Brain microvascular endothelial cell (primary cell): Measurements from ENCODE around the gene EYS.

ENCODE experiments used
- DNase-seq: peaks from one replicate; pipeline ENCODE4 v3.0.0-alpha.2; 2020
- H3K27ac ChIP-seq: fragments of 250-450 bp; sonication (Bioruptor Pico); 2 replicates; pipeline ENCODE4 v1.5.1; 2020; ENCODE audit warnings: mild to moderate bottlenecking, moderate library complexity
- H3K27me3 ChIP-seq: fragments of 250-450 bp; sonication (Bioruptor Pico); replicated peaks from 2 replicates; pipeline ENCODE4 v1.5.1; 2020; ENCODE audit warnings: mild to moderate bottlenecking
- H3K36me3 ChIP-seq: fragments of 250-450 bp; sonication (Bioruptor Pico); replicated peaks from 2 replicates; pipeline ENCODE4 v1.5.1; 2020; ENCODE audit warnings: mild to moderate bottlenecking
- H3K4me3 ChIP-seq: 2 replicates; pipeline ENCODE4 v1.5.1; 2011; ENCODE audit warnings: low read depth, mild to moderate bottlenecking, control low read depth, low read length, moderate library complexity
- CTCF ChIP-seq: IDR thresholded peaks from 2 replicates; pipeline ENCODE4 v1.5.1; 2011; ENCODE audit warnings: low read depth, mild to moderate bottlenecking, moderate library complexity, low read length, control low read depth, inconsistent platforms; ENCODE audit errors: missing control alignments
- in situ Hi-C: cut with HindIII; loops from 2 replicates; pipeline ENCODE4 v1.10.0; 2017; ENCODE audit warnings: low sequenced_read_pairs, low pct_ligation_motif_present

The EYS gene

DNA sequence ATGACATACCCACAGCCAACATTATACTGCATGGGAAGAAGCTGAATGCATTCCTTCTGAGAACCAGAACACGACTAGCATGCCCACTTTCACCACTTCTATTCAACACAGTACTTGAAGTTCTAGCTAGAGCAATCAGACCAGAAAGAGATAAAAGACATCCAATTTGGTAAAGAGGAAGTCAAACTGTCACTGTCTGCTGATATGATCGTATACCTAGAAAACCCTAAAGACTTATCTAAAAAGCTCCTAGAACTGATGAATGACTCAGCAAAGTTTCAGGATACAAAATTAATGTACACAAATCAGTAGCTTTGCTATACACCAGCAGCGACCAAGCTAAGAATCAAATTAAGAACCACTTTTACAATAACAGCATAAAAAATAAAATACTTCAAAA lies 60.5 kb downstream of the EYS start:
- H3K4me3 ChIP-seq, result no peak overlapping the region
- no peak for TF ChIP-seq CTCF
- H3K36me3 ChIP-seq, result no peaks in the 10 kb centered on the region
- H3K27ac ChIP-seq, result no peak overlapping the region
- in situ Hi-C loops, result no loop called here
- DNase-seq, result no peak
- no peaks in the 10 kb centered on the region for H3K27me3 ChIP-seq

DNA sequence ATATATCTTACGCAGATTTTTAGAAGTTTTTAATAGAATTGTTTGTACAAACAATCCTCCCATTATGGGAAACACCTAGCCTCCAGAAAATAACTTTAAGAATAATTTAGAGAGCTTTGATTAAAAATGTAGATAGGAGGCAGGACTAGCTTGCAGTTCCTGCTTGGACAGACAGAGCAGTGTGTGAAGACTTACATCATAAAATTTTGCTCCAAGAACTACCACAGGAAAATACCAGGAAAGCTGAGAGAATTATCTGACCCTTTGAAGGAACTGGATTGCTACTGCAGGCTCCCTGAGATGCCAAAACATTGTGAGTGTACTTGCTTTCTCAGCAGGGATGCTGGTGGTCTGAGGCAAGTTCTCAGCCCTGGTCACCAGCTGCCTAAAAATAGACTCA lies 64.2 kb downstream of the EYS start:
- Histone ChIP-seq H3K4me3 (no peak overlapping the region), H3K36me3 (no peaks in the 10 kb centered on the region), H3K27me3 (no peaks in the 10 kb centered on the region), H3K27ac (no peak overlapping the region)
- DNase-seq, result no peak
- in situ Hi-C loops, result no loop called here
- no peak for TF ChIP-seq CTCF

GRCh38 chr6:65638047-65638831 lies 68.8 kb downstream of the EYS start:
- in situ Hi-C loops, result no loop called here
- H3K36me3 ChIP-seq, result no peaks in the 10 kb centered on the region
- TF ChIP-seq CTCF, result peak; percentile 21

DNA sequence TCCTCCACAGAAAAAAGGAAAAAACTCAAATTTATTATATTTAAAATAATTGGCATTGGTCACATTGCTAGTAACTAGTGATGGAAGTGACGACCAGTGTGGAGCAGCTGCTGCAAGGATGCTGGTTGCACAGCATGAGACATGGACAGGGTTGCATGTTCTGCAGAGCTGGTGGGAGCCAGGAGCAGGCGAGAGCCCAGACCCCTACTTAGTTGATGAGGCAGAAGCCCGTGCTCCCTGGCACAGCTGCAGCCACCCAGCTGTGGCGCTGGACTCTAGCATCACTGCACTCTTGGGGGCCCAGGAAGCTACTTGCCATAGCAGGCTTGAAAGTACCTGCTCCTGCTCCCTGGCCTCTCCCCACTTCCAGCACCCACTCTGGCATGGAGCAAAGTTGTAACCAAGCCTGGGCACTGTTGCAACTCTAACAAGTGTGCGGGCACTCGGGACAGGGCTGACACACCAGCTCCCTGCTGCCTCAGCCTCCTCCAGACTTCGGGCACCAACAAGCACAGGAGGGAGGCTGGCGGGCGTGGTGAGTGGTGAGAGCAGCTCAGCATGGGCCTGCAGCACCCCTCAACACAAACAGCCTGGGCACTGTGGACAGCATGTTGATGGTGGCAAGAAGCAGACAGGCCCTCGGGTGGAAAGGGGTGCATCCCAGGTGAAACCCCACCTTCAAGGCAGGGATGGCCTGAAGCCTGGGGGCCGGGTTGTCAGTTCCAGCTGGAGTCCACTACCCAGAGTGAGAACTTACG lies 69.6 kb downstream of the EYS start:
- H3K27me3 ChIP-seq, result no peaks in the 10 kb centered on the region
- H3K27ac ChIP-seq, result no peak overlapping the region
- in situ Hi-C loops, result no loop called here
- no peaks in the 10 kb centered on the region for H3K36me3 ChIP-seq
- DNase-seq, result no peak
- no peak for TF ChIP-seq CTCF
- no peak overlapping the region for H3K4me3 ChIP-seq

More at GRCh38 chr6:65638047-65638831, 68.8 kb downstream of the EYS start:
- H3K27ac ChIP-seq, result no peak overlapping the region
- no peak overlapping the region for H3K4me3 ChIP-seq
- H3K27me3 ChIP-seq, result no peaks in the 10 kb centered on the region
- DNase-seq, result no peak

DNA sequence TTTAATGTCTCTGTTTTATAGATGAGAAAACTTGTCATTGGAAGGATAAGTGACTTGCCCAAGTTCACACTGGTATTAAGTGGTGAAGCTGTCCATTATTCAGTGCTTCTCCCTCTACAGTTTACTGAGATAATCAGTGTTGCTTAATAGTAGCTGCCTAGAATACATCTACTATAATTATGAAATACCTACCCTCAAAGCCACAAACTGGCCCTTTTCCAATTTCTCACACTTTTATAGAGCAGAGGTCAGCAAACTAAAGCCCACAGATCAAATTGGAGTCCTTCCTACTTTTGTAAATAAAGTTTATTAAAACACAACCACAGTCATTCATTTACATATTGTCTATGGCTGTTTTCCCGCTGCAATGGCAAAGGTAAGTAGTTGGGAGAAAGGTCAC lies 73.5 kb downstream of the EYS start:
- in situ Hi-C loops, result no loop called here
- Histone ChIP-seq H3K4me3 (no peak overlapping the region), H3K36me3 (no peaks in the 10 kb centered on the region), H3K27ac (no peak overlapping the region), H3K27me3 (no peaks in the 10 kb centered on the region)
- DNase-seq, result no peak
- TF ChIP-seq CTCF, result no peak
